ENCODE data around the gene PLOD3. TPM values are rescaled to one million over a fixed set of nuclear protein-coding genes. Genes with fewer than 3 reads are reported as not detected.

Gene PLOD3
- total and polyA plus RNA-seq, 11 donors, result 22.2 to 77.6 (median 42.0) TPM

GRCh38 chr7:101237206-101238067, 20.1 kb upstream of the PLOD3 start, which contains the start of gene CLDN15:
Gene CLDN15 (minus strand): TSS chr7:101237802. CDS start chr7:101237581, 221 bp downstream.
- intact Hi-C loops (cut with DNase I), result loop anchor here in 2 of 10 donors (2.0 to 10.0 kb wide), 2 partner anchors 19 to 47 kb away; partner anchors contain the start of gene ZNHIT1 (in 1 of the 2)
- Histone ChIP-seq H3K9me3 (no peaks in the 10 kb centered on the region), H3K27me3 (no peaks in the 10 kb centered on the region), H3K4me1 (peaks cover 0 to 55% (median 38%) of the 10 kb centered on the region in 12 donors), H3K27ac (peak within 1 kb of the TSS; percentile 48 to 86 (median 78)), H3K4me3 (peak within 1 kb of the TSS in 9 of 12 donors; percentile 8 to 44 (median 29)), H3K36me3 (peaks cover 0 to 32% (median 19%) of the 10 kb centered on the region in 9 donors)
- TF ChIP-seq, protein P1, sequence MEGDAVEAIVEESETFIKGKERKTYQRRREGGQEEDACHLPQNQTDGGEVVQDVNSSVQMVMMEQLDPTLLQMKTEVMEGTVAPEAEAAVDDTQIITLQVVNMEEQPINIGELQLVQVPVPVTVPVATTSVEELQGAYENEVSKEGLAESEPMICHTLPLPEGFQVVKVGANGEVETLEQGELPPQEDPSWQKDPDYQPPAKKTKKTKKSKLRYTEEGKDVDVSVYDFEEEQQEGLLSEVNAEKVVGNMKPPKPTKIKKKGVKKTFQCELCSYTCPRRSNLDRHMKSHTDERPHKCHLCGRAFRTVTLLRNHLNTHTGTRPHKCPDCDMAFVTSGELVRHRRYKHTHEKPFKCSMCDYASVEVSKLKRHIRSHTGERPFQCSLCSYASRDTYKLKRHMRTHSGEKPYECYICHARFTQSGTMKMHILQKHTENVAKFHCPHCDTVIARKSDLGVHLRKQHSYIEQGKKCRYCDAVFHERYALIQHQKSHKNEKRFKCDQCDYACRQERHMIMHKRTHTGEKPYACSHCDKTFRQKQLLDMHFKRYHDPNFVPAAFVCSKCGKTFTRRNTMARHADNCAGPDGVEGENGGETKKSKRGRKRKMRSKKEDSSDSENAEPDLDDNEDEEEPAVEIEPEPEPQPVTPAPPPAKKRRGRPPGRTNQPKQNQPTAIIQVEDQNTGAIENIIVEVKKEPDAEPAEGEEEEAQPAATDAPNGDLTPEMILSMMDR (IDR thresholded peaks at IDR 0.05), result no peak
- TF ChIP-seq POLR2A (IDR thresholded peaks at IDR 0.05), result no peak
- ATAC-seq (peak; percentile 58 to 87 (median 72)), DNase-seq (peak; percentile 86 to 92 (median 90))
- WGBS, 4 donors, result 33 to 55% (median 52%) methylated on average over 14 to 31 of the region's 31 CpGs

- DNase-seq, result no peak
- H3K27ac ChIP-seq, result no peak overlapping the region
- peak overlapping the region in 1 of 12 donors; percentile 41 for H3K4me3 ChIP-seq
- peaks cover 0 to 58% (median 45%) of the 10 kb centered on the region in 12 donors for H3K4me1 ChIP-seq
- intact Hi-C loops (cut with DNase I), result loop anchor here in 1 of 10 donors (10.0 kb wide), 1 partner anchor 48 kb away; no protein-coding TSS in a partner anchor
- H3K36me3 ChIP-seq, result peaks cover 0 to 32% (median 19%) of the 10 kb centered on the region in 9 donors
- no peaks in the 10 kb centered on the region for H3K27me3 ChIP-seq
- TF ChIP-seq POLR2A (IDR thresholded peaks at IDR 0.05), result no peak
- TF ChIP-seq, protein P1 (IDR thresholded peaks at IDR 0.05), result no peak
- no peaks in the 10 kb centered on the region for H3K9me3 ChIP-seq
- 89 to 94% (median 91%) methylated on average over 11 to 21 of the region's 21 CpGs for WGBS, 4 donors
- ATAC-seq, result no peak
Observed at GRCh38 chr7:101236292-101236835, 19.0 kb upstream of the PLOD3 start.

GRCh38 chr7:101235522-101235921, 18.1 kb upstream of the PLOD3 start:
- TF ChIP-seq POLR2A (IDR thresholded peaks at IDR 0.05), result no peak
- TF ChIP-seq, protein P1 (IDR thresholded peaks at IDR 0.05), result no peak
- H3K36me3 ChIP-seq, result peaks cover 0 to 29% (median 13%) of the 10 kb centered on the region in 9 donors
- DNase-seq (no peak), ATAC-seq (no peak)
- H3K4me1 ChIP-seq, result peaks cover 0 to 56% (median 43%) of the 10 kb centered on the region in 12 donors
- no peak overlapping the region for H3K27ac ChIP-seq
- H3K27me3 ChIP-seq, result no peaks in the 10 kb centered on the region
- no peak overlapping the region for H3K4me3 ChIP-seq
- 65 to 87% (median 84%) methylated on average over 5 to 9 of the region's 9 CpGs for WGBS, 4 donors
- intact Hi-C loops (cut with DNase I), result loop anchor here in 1 of 10 donors (10.0 kb wide), 1 partner anchor 49 kb away; no protein-coding TSS in a partner anchor
- no peaks in the 10 kb centered on the region for H3K9me3 ChIP-seq

DNA sequence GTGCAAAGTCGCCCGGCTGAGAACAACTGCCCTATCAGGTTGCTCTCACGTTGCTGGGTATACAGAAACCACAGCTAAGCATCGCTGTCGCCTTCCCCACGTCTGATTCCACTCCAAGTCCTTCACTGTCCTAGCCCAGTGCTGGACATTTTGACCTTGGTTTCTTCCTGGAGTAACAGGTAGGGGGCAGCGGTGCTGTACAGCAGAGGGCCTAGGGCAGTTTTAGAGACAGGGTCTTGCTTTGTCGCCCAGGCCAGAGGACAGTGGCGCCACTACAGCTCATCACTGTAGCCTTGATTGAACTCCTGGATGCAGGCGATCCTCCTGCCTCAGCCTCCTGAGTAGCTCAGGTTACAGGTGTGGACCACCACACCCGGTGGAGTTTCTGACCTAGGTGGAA, 17.7 kb upstream of the PLOD3 start:
- Histone ChIP-seq H3K4me3 (no peak overlapping the region), H3K36me3 (peaks cover 0 to 24% (median 9%) of the 10 kb centered on the region in 9 donors), H3K27ac (no peak overlapping the region), H3K9me3 (no peaks in the 10 kb centered on the region), H3K27me3 (no peaks in the 10 kb centered on the region), H3K4me1 (peaks cover 0 to 53% (median 40%) of the 10 kb centered on the region in 12 donors)
- no peak for TF ChIP-seq POLR2A (IDR thresholded peaks at IDR 0.05)
- TF ChIP-seq, protein P1 (IDR thresholded peaks at IDR 0.05), result peak in 8 of 12 donors; percentile 6 to 38 (median 32)
- DNase-seq, result no peak
- no peak for ATAC-seq
- intact Hi-C loops (cut with DNase I), result loop anchor here in 1 of 10 donors (10.0 kb wide), 1 partner anchor 50 kb away; no protein-coding TSS in a partner anchor
- WGBS, 4 donors, result 66 to 78% (median 73%) methylated on average over 10 to 11 of the region's 11 CpGs
